ENCODE results near the gene MED17.

Gene MED17

GRCh38 chr11:93827363-93827762, 43.3 kb downstream of the MED17 start:
- H3K79me2 ChIP-seq (ENCODE audit: insufficient read depth, low read length), result no peaks in the 10 kb centered on the region
- H2AFZ ChIP-seq (ENCODE audit: low read length), result no peak overlapping the region
- H3K27ac ChIP-seq (ENCODE audit: low read depth, low read length, poor library complexity, severe bottlenecking), result no peak overlapping the region
- no peak overlapping the region for H3K4me2 ChIP-seq (ENCODE audit: low read length)
- H3K4me1 ChIP-seq (ENCODE audit: insufficient read depth, low read length, severe bottlenecking), result no peaks in the 10 kb centered on the region
- no peak overlapping the region for H3K4me3 ChIP-seq (ENCODE audit: low read depth, low read length, poor library complexity, severe bottlenecking)
- H3K9me3 ChIP-seq (ENCODE audit: low read length), result no peaks in the 10 kb centered on the region
- no peaks in the 10 kb centered on the region for H3K9me2 ChIP-seq (ENCODE audit: low read depth, low read length)
- H3K36me3 ChIP-seq (ENCODE audit: insufficient read depth, low read length), result no peaks in the 10 kb centered on the region
- H4K20me1 ChIP-seq (ENCODE audit: insufficient read depth, low read length), result no peaks in the 10 kb centered on the region
- no peaks in the 10 kb centered on the region for H3K27me3 ChIP-seq (ENCODE audit: insufficient read depth, low read length)
- no peaks in the 10 kb centered on the region for H3F3A ChIP-seq (ENCODE audit: insufficient read depth, low read length)
- no peak for TF ChIP-seq CTCF (IDR thresholded peaks at IDR 0.05; ENCODE audit: low read length)
- TF ChIP-seq EZH2 (IDR thresholded peaks at IDR 0.05; ENCODE audit: borderline replicate concordance, low read length), result no peak
- H3K9ac ChIP-seq (ENCODE audit: low read length), result no peak overlapping the region

- Histone ChIP-seq H2AFZ (ENCODE audit: low read length) (no peak overlapping the region), H3K36me3 (ENCODE audit: insufficient read depth, low read length) (no peaks in the 10 kb centered on the region), H3K9ac (ENCODE audit: low read length) (no peak overlapping the region), H3F3A (ENCODE audit: insufficient read depth, low read length) (no peaks in the 10 kb centered on the region), H3K79me2 (ENCODE audit: insufficient read depth, low read length) (no peaks in the 10 kb centered on the region), H4K20me1 (ENCODE audit: insufficient read depth, low read length) (no peaks in the 10 kb centered on the region), H3K4me1 (ENCODE audit: insufficient read depth, low read length, severe bottlenecking) (no peaks in the 10 kb centered on the region), H3K9me3 (ENCODE audit: low read length) (no peaks in the 10 kb centered on the region), H3K4me2 (ENCODE audit: low read length) (no peak overlapping the region), H3K27me3 (ENCODE audit: insufficient read depth, low read length) (0 out of 2 replicates have a peak, but pooled peaks cover 4% of the 10 kb centered on the region), H3K27ac (ENCODE audit: low read depth, low read length, poor library complexity, severe bottlenecking) (no peak overlapping the region), H3K9me2 (ENCODE audit: low read depth, low read length) (no peaks in the 10 kb centered on the region), H3K4me3 (ENCODE audit: low read depth, low read length, poor library complexity, severe bottlenecking) (no peak overlapping the region)
- no peak for TF ChIP-seq EZH2 (IDR thresholded peaks at IDR 0.05; ENCODE audit: borderline replicate concordance, low read length)
- no peak for TF ChIP-seq CTCF (IDR thresholded peaks at IDR 0.05; ENCODE audit: low read length)
These were observed 45.5 kb downstream of the MED17 start for GRCh38 chr11:93829598-93829997.

GRCh38 chr11:93831343-93832127, 47.5 kb downstream of the MED17 start:
- H2AFZ ChIP-seq (ENCODE audit: low read length), result no peak overlapping the region

More at GRCh38 chr11:93831343-93832127, 47.5 kb downstream of the MED17 start:
- no peak overlapping the region for H3K27ac ChIP-seq (ENCODE audit: low read depth, low read length, poor library complexity, severe bottlenecking)
- no peak overlapping the region for H3K4me3 ChIP-seq (ENCODE audit: low read depth, low read length, poor library complexity, severe bottlenecking)
- no peak overlapping the region for H3K4me2 ChIP-seq (ENCODE audit: low read length)
- H3K9me3 ChIP-seq (ENCODE audit: low read length), result no peaks in the 10 kb centered on the region
- no peaks in the 10 kb centered on the region for H3K79me2 ChIP-seq (ENCODE audit: insufficient read depth, low read length)
- H3K4me1 ChIP-seq (ENCODE audit: insufficient read depth, low read length, severe bottlenecking), result no peaks in the 10 kb centered on the region
- H4K20me1 ChIP-seq (ENCODE audit: insufficient read depth, low read length), result no peaks in the 10 kb centered on the region
- no peak overlapping the region for H3K9ac ChIP-seq (ENCODE audit: low read length)
- no peaks in the 10 kb centered on the region for H3K9me2 ChIP-seq (ENCODE audit: low read depth, low read length)
- TF ChIP-seq EZH2 (IDR thresholded peaks at IDR 0.05; ENCODE audit: borderline replicate concordance, low read length) (no peak), CTCF (IDR thresholded peaks at IDR 0.05; ENCODE audit: low read length) (no peak)
- no peaks in the 10 kb centered on the region for H3K36me3 ChIP-seq (ENCODE audit: insufficient read depth, low read length)
- 0 out of 2 replicates have a peak, but pooled peaks cover 4% of the 10 kb centered on the region for H3K27me3 ChIP-seq (ENCODE audit: insufficient read depth, low read length)
- no peaks in the 10 kb centered on the region for H3F3A ChIP-seq (ENCODE audit: insufficient read depth, low read length)

Data from OCI-LY1 (cell line).